Activated CD4-positive, alpha-beta T cell treated with anti-CD3 and anti-CD28 coated beads, Interleukin-2, Interleukin-6, amounts not matched to agents 100 ng/mL and 50 ng/mL, durations not matched to agents 16 hours and 8 hours (primary cell): ENCODE measurements around the gene ADAM23.

Experiments
- DNase-seq: peaks from one replicate; pipeline ENCODE4 v3.0.0-alpha.2; 2020

The ADAM23 gene

GRCh38 chr2:206512999-206513398, 69.7 kb downstream of the ADAM23 start:
- DNase-seq: peak; percentile 33

- DNase-seq: no peak
Observed at GRCh38 chr2:206515580-206515979, 72.2 kb downstream of the ADAM23 start.

GRCh38 chr2:206518997-206519396, 75.7 kb downstream of the ADAM23 start:
- no peak for DNase-seq

GRCh38 chr2:206520450-206520849, 77.1 kb downstream of the ADAM23 start:
- no peak for DNase-seq

- DNase-seq: no peak
Observed at GRCh38 chr2:206521115-206521514, 77.8 kb downstream of the ADAM23 start.

GRCh38 chr2:206521612-206522011, 78.3 kb downstream of the ADAM23 start:
- peak; percentile 58 for DNase-seq

GRCh38 chr2:206526416-206526815, 83.1 kb downstream of the ADAM23 start:
- no peak for DNase-seq

- no peak for DNase-seq
Observed at GRCh38 chr2:206527153-206527552, 83.8 kb downstream of the ADAM23 start.

GRCh38 chr2:206530727-206531126, 87.4 kb downstream of the ADAM23 start:
- peak; percentile 40 for DNase-seq

- no peak for DNase-seq
Observed at GRCh38 chr2:206531996-206532543, 88.7 kb downstream of the ADAM23 start.

GRCh38 chr2:206533977-206534376, 90.6 kb downstream of the ADAM23 start:
- no peak for DNase-seq

GRCh38 chr2:206535260-206535986, 92.1 kb downstream of the ADAM23 start:
- no peak for DNase-seq

- no peak for DNase-seq
Observed at GRCh38 chr2:206540757-206541156, 97.4 kb downstream of the ADAM23 start.

GRCh38 chr2:206543073-206543472, 99.7 kb downstream of the ADAM23 start:
- no peak for DNase-seq

- DNase-seq: no peak
Observed at GRCh38 chr2:206548383-206548782, 105.1 kb downstream of the ADAM23 start.

- no peak for DNase-seq
Observed at GRCh38 chr2:206555721-206556120, 112.4 kb downstream of the ADAM23 start.

- peak; percentile 48 for DNase-seq
Observed at GRCh38 chr2:206556357-206556949, 113.1 kb downstream of the ADAM23 start.

- no peak for DNase-seq
Observed at GRCh38 chr2:206557321-206557720, 114.0 kb downstream of the ADAM23 start.

- peak; percentile 34 for DNase-seq
Observed at GRCh38 chr2:206558492-206558891, 115.2 kb downstream of the ADAM23 start.

GRCh38 chr2:206561962-206562361, 118.6 kb downstream of the ADAM23 start:
- DNase-seq: no peak

GRCh38 chr2:206562375-206562774, 119.0 kb downstream of the ADAM23 start:
- DNase-seq: no peak

- no peak for DNase-seq
Observed at GRCh38 chr2:206563374-206563773, 120.0 kb downstream of the ADAM23 start.

- no peak for DNase-seq
Observed at GRCh38 chr2:206565666-206566065, 122.3 kb downstream of the ADAM23 start.

GRCh38 chr2:206569470-206569869, 126.1 kb downstream of the ADAM23 start:
- no peak for DNase-seq
